Measurements from ENCODE around the gene CDKAL1.

DNA sequence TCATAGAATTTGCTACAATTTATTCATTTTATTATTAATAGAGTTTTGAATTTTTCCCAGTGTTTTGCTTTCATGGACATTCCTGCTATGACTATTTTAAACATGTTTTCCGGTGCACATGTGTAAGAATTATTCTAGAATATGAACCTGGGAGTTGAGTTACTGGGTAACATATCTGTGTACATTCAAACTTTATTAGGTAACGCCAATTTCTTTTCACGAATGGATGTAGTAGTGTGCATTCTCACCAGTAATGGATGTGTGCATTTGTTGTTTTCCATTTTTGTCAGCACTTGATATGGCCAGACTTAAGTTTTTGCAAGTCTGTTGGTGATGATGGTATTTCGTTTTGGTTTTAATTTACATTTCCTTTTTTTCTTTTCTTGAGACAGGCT, 118.8 kb downstream of the CDKAL1 start:
- TF ChIP-seq, protein P1, sequence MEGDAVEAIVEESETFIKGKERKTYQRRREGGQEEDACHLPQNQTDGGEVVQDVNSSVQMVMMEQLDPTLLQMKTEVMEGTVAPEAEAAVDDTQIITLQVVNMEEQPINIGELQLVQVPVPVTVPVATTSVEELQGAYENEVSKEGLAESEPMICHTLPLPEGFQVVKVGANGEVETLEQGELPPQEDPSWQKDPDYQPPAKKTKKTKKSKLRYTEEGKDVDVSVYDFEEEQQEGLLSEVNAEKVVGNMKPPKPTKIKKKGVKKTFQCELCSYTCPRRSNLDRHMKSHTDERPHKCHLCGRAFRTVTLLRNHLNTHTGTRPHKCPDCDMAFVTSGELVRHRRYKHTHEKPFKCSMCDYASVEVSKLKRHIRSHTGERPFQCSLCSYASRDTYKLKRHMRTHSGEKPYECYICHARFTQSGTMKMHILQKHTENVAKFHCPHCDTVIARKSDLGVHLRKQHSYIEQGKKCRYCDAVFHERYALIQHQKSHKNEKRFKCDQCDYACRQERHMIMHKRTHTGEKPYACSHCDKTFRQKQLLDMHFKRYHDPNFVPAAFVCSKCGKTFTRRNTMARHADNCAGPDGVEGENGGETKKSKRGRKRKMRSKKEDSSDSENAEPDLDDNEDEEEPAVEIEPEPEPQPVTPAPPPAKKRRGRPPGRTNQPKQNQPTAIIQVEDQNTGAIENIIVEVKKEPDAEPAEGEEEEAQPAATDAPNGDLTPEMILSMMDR (IDR thresholded peaks at IDR 0.05), result no peak
- TF ChIP-seq POLR2A (IDR thresholded peaks at IDR 0.05) (no peak), EP300 (IDR thresholded peaks at IDR 0.05) (no peak)

Data from tibial nerve (tissue), 4 donors.